NB4 (cell line): ENCODE measurements around the gene PSMC4.

ENCODE experiments used
- CTCF ChIP-seq: IDR thresholded peaks from one replicate; pipeline ENCODE4 v1.5.1; 2012; ENCODE audit warnings: low read depth, low read length
- TF ChIP-seq, protein P1 (sequence below): IDR thresholded peaks from 2 replicates; pipeline ENCODE4 v1.6.1; 2011; ENCODE audit warnings: low read depth, low read length

DNA sequence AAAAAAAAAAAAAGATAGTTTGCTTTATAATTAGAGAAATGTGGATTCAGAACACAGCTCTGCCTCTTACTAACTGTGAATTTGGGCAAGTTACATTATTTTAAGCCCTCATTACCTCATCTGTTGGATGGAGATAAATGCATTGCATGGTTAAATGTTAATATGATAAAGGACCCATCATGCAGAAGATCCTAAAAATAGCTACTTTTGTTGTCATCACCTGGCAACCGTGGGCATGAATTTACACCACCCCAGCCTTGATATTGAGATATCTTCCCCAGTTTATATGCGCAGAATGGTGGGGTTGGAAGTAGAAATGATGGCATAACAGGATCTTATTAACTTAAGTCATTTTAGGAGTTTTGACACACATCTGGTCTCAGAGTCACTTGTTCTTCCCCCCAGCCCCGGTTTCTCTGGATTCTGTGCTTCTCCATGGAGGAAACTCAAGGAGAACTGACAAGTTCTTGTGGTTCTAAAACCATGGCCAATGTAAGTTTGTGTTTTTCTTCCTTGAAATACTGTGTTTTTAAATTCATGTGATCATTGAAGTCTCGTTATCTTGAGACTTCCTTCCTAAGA is 34.8 kb downstream of the PSMC4 start:
- TF ChIP-seq CTCF: no peak
- TF ChIP-seq, protein P1, sequence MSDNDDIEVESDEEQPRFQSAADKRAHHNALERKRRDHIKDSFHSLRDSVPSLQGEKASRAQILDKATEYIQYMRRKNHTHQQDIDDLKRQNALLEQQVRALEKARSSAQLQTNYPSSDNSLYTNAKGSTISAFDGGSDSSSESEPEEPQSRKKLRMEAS: no peak
